ENCODE measurements around the gene FER.

GRCh38 chr5:108857905-108858304 is 110.2 kb downstream of the FER start:
- no peak for TF ChIP-seq POLR2AphosphoS5 (IDR thresholded peaks at IDR 0.05; ENCODE audit: low read depth, low read length)
- no peak for TF ChIP-seq CTCF (IDR thresholded peaks at IDR 0.05; ENCODE audit: control extremely low read depth in 1 of 3, insufficient read depth in 1 of 3, low read depth in 1 of 3, low read length in 3 of 3)
- no peak for TF ChIP-seq CBX5 (IDR thresholded peaks at IDR 0.05; ENCODE audit: low read depth, low read length)
- TF ChIP-seq BRCA1 (IDR thresholded peaks at IDR 0.05; ENCODE audit: low read depth, low read length), result no peak
- TF ChIP-seq ZNF274 (IDR thresholded peaks at IDR 0.05; ENCODE audit: borderline replicate concordance, extremely low read depth, low read length), result no peak
- TF ChIP-seq SRF (IDR thresholded peaks at IDR 0.05; ENCODE audit: low read depth, low read length), result no peak
- no peak for TF ChIP-seq SIN3A (conservative IDR thresholded peaks at IDR 0.05 in 1 of 2, IDR thresholded peaks at IDR 0.05 in 1 of 2; ENCODE audit: low read depth in 1 of 2, low read length in 2 of 2)
- no peak for TF ChIP-seq POLR2A (IDR thresholded peaks at IDR 0.05; ENCODE audit: control extremely low read depth in 1 of 2, low read depth in 2 of 2, low read length in 2 of 2)
- no peak for TF ChIP-seq EZH2 (IDR thresholded peaks at IDR 0.05; ENCODE audit: low read depth, low read length, severe bottlenecking)
- TF ChIP-seq USF2 (IDR thresholded peaks at IDR 0.05; ENCODE audit: low read length), result no peak
- no peak for TF ChIP-seq GABPA (IDR thresholded peaks at IDR 0.05; ENCODE audit: borderline replicate concordance, insufficient read depth, low read length)
- no peak for TF ChIP-seq RAD21 (IDR thresholded peaks at IDR 0.05 in 1 of 2, conservative IDR thresholded peaks at IDR 0.05 in 1 of 2; ENCODE audit: low read depth in 2 of 2, low read length in 2 of 2)
- TF ChIP-seq, protein P1, sequence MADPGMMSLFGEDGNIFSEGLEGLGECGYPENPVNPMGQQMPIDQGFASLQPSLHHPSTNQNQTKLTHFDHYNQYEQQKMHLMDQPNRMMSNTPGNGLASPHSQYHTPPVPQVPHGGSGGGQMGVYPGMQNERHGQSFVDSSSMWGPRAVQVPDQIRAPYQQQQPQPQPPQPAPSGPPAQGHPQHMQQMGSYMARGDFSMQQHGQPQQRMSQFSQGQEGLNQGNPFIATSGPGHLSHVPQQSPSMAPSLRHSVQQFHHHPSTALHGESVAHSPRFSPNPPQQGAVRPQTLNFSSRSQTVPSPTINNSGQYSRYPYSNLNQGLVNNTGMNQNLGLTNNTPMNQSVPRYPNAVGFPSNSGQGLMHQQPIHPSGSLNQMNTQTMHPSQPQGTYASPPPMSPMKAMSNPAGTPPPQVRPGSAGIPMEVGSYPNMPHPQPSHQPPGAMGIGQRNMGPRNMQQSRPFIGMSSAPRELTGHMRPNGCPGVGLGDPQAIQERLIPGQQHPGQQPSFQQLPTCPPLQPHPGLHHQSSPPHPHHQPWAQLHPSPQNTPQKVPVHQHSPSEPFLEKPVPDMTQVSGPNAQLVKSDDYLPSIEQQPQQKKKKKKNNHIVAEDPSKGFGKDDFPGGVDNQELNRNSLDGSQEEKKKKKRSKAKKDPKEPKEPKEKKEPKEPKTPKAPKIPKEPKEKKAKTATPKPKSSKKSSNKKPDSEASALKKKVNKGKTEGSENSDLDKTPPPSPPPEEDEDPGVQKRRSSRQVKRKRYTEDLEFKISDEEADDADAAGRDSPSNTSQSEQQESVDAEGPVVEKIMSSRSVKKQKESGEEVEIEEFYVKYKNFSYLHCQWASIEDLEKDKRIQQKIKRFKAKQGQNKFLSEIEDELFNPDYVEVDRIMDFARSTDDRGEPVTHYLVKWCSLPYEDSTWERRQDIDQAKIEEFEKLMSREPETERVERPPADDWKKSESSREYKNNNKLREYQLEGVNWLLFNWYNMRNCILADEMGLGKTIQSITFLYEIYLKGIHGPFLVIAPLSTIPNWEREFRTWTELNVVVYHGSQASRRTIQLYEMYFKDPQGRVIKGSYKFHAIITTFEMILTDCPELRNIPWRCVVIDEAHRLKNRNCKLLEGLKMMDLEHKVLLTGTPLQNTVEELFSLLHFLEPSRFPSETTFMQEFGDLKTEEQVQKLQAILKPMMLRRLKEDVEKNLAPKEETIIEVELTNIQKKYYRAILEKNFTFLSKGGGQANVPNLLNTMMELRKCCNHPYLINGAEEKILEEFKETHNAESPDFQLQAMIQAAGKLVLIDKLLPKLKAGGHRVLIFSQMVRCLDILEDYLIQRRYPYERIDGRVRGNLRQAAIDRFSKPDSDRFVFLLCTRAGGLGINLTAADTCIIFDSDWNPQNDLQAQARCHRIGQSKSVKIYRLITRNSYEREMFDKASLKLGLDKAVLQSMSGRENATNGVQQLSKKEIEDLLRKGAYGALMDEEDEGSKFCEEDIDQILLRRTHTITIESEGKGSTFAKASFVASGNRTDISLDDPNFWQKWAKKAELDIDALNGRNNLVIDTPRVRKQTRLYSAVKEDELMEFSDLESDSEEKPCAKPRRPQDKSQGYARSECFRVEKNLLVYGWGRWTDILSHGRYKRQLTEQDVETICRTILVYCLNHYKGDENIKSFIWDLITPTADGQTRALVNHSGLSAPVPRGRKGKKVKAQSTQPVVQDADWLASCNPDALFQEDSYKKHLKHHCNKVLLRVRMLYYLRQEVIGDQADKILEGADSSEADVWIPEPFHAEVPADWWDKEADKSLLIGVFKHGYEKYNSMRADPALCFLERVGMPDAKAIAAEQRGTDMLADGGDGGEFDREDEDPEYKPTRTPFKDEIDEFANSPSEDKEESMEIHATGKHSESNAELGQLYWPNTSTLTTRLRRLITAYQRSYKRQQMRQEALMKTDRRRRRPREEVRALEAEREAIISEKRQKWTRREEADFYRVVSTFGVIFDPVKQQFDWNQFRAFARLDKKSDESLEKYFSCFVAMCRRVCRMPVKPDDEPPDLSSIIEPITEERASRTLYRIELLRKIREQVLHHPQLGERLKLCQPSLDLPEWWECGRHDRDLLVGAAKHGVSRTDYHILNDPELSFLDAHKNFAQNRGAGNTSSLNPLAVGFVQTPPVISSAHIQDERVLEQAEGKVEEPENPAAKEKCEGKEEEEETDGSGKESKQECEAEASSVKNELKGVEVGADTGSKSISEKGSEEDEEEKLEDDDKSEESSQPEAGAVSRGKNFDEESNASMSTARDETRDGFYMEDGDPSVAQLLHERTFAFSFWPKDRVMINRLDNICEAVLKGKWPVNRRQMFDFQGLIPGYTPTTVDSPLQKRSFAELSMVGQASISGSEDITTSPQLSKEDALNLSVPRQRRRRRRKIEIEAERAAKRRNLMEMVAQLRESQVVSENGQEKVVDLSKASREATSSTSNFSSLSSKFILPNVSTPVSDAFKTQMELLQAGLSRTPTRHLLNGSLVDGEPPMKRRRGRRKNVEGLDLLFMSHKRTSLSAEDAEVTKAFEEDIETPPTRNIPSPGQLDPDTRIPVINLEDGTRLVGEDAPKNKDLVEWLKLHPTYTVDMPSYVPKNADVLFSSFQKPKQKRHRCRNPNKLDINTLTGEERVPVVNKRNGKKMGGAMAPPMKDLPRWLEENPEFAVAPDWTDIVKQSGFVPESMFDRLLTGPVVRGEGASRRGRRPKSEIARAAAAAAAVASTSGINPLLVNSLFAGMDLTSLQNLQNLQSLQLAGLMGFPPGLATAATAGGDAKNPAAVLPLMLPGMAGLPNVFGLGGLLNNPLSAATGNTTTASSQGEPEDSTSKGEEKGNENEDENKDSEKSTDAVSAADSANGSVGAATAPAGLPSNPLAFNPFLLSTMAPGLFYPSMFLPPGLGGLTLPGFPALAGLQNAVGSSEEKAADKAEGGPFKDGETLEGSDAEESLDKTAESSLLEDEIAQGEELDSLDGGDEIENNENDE (IDR thresholded peaks at IDR 0.05; ENCODE audit: insufficient replicate concordance, low read length), result no peak
- no peak for TF ChIP-seq SUZ12 (IDR thresholded peaks at IDR 0.05; ENCODE audit: low read length)
